KMS-11 (cell line): Measurements from ENCODE around the gene PGLYRP4.

ENCODE experiments used
- H2AFZ ChIP-seq: fragments of 200-600 bp; sonication (generic); 2 replicates; pipeline ENCODE4 v1.6.1; 2016; ENCODE audit warnings: antibody characterized with exemption, mixed run types, low read depth
- H3K27ac ChIP-seq: fragments of 200-600 bp; sonication (generic); 2 replicates; pipeline ENCODE4 v1.6.1; 2016; ENCODE audit warnings: mild to moderate bottlenecking, mixed run types
- H3K27me3 ChIP-seq: fragments of 200-600 bp; sonication (generic); 2 replicates; pipeline ENCODE4 v1.6.1; 2017; ENCODE audit warnings: mild to moderate bottlenecking, low read depth, mixed run types, moderate library complexity; ENCODE audit not compliant: insufficient read depth
- H3K36me3 ChIP-seq: fragments of 200-600 bp; sonication (generic); 2 replicates; pipeline ENCODE4 v1.6.1; 2017; ENCODE audit warnings: mild to moderate bottlenecking, mixed run types; ENCODE audit not compliant: insufficient read depth
- H3K4me1 ChIP-seq: fragments of 200-600 bp; sonication (generic); 2 replicates; pipeline ENCODE4 v1.6.1; 2016; ENCODE audit warnings: mild to moderate bottlenecking, low read depth, mixed run types; ENCODE audit not compliant: poor library complexity, severe bottlenecking
- H3K4me2 ChIP-seq: fragments of 200-600 bp; sonication (generic); 2 replicates; pipeline ENCODE4 v1.7.0; 2016; ENCODE audit warnings: mild to moderate bottlenecking, mixed run types
- H3K4me3 ChIP-seq: fragments of 200-600 bp; sonication (generic); IDR thresholded peaks from 2 replicates; pipeline ENCODE4 v1.6.1; 2017; ENCODE audit warnings: low read depth, low read length, mixed read lengths; ENCODE audit not compliant: insufficient read depth
- H3K79me2 ChIP-seq: fragments of 200-600 bp; sonication (generic); 2 replicates; pipeline ENCODE4 v1.6.1; 2016; ENCODE audit warnings: low read depth, mixed run types; ENCODE audit not compliant: insufficient read depth
- H3K9ac ChIP-seq: fragments of 200-600 bp; sonication (generic); 2 replicates; pipeline ENCODE4 v1.6.1; 2016; ENCODE audit warnings: mild to moderate bottlenecking, mixed run types
- H4K20me1 ChIP-seq: fragments of 200-600 bp; sonication (generic); 2 replicates; pipeline ENCODE4 v1.6.1; 2016; ENCODE audit warnings: mild to moderate bottlenecking, mixed run types; ENCODE audit not compliant: insufficient read depth
- CTCF ChIP-seq: fragments of 200-600 bp; sonication (generic); conservative IDR thresholded peaks from 2 replicates; pipeline ENCODE4 v1.6.1; 2017; ENCODE audit warnings: low read depth, mild to moderate bottlenecking, antibody characterized with exemption, low read length, moderate library complexity, mixed read lengths

PGLYRP4 gene

GRCh38 chr1:153395776-153396175, 47.1 kb upstream of the PGLYRP4 start:
- no peaks in the 10 kb centered on the region for H3K4me1 ChIP-seq
- no peak overlapping the region for H3K27ac ChIP-seq
- no peak for TF ChIP-seq CTCF
- H3K27me3 ChIP-seq = no peaks in the 10 kb centered on the region; the same call in 1 of the 2 replicates
- H4K20me1 ChIP-seq = no peaks in the 10 kb centered on the region
- no peak overlapping the region for H3K9ac ChIP-seq
- H3K36me3 ChIP-seq = no peaks in the 10 kb centered on the region
- H3K4me2 ChIP-seq = no peak overlapping the region
- H3K4me3 ChIP-seq = no peak overlapping the region
- no peak overlapping the region for H2AFZ ChIP-seq
- H3K79me2 ChIP-seq = no peaks in the 10 kb centered on the region

GRCh38 chr1:153395136-153395685, 46.6 kb upstream of the PGLYRP4 start:
- Histone ChIP-seq H3K4me3 (no peak overlapping the region), H3K4me2 (no peak overlapping the region), H3K4me1 (no peaks in the 10 kb centered on the region), H3K27ac (no peak overlapping the region), H3K9ac (no peak overlapping the region), H3K27me3 (no peaks in the 10 kb centered on the region; the same call in 1 of the 2 replicates), H3K79me2 (no peaks in the 10 kb centered on the region), H4K20me1 (no peaks in the 10 kb centered on the region), H2AFZ (no peak overlapping the region), H3K36me3 (no peaks in the 10 kb centered on the region)
- no peak for TF ChIP-seq CTCF

- H3K4me2 ChIP-seq = no peak overlapping the region
- no peaks in the 10 kb centered on the region for H3K4me1 ChIP-seq
- H3K9ac ChIP-seq = no peak overlapping the region
- H2AFZ ChIP-seq = no peak overlapping the region
- H3K36me3 ChIP-seq = no peaks in the 10 kb centered on the region
- H3K4me3 ChIP-seq = no peak overlapping the region
- TF ChIP-seq CTCF = no peak
- no peaks in the 10 kb centered on the region for H4K20me1 ChIP-seq
- no peaks in the 10 kb centered on the region; the same call in 1 of the 2 replicates for H3K27me3 ChIP-seq
- H3K79me2 ChIP-seq = no peaks in the 10 kb centered on the region
- H3K27ac ChIP-seq = no peak overlapping the region
Observed at GRCh38 chr1:153394391-153394790, 45.8 kb upstream of the PGLYRP4 start.

GRCh38 chr1:153393926-153394325, 45.3 kb upstream of the PGLYRP4 start:
- no peak for TF ChIP-seq CTCF
- Histone ChIP-seq H3K79me2 (no peaks in the 10 kb centered on the region), H3K27ac (no peak overlapping the region), H3K4me2 (no peak overlapping the region), H3K27me3 (no peaks in the 10 kb centered on the region; the same call in 1 of the 2 replicates), H2AFZ (no peak overlapping the region), H3K36me3 (no peaks in the 10 kb centered on the region), H3K4me1 (no peaks in the 10 kb centered on the region), H4K20me1 (no peaks in the 10 kb centered on the region), H3K4me3 (no peak overlapping the region), H3K9ac (no peak overlapping the region)
